GM19467 (cell line): ENCODE results near the gene WNK2.

ENCODE experiments used
- ATAC-seq: cut with Tn5 transposase; IDR thresholded peaks from one replicate; pipeline ENCODE4 v1.9.1; 2021; ENCODE audit warnings: mild to moderate bottlenecking, moderate library complexity; ENCODE audit not compliant: unreplicated experiment

Gene WNK2

DNA sequence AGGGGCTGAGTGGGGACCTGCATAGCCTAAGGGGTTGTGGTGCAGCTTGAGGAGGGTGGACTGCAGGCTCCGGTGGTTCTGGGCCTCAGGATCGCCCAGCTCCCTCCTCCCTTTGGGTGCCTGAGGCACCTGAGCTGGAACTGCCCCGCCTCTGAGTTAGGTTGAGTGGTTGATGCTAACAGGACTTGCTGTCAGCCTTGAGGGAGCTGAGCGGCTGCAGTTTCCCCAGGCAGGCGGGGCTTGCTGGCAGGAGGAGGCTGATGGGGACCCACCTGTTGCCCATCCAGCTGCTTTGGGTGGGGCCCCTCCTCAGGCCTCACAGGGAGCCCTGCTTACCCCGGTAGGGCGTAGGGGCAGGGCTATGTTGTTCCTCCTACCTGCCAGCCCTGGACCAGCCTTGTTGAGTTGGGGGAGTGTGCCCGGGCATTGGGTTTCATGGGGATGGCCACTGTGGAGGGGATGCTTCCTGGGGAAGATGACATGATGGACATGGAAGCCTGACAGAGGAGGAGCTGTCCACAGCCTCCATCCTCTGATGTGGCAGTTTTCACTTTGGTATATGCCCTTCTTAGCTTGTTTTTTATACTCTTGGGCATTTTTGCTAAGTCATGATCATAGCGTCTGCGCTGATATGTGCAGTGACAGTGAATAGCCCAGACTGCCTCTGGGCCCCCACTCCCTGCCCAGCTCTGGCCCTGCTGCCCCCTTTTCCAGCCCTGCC, 14.3 kb downstream of the WNK2 start:
- no peak for ATAC-seq

DNA sequence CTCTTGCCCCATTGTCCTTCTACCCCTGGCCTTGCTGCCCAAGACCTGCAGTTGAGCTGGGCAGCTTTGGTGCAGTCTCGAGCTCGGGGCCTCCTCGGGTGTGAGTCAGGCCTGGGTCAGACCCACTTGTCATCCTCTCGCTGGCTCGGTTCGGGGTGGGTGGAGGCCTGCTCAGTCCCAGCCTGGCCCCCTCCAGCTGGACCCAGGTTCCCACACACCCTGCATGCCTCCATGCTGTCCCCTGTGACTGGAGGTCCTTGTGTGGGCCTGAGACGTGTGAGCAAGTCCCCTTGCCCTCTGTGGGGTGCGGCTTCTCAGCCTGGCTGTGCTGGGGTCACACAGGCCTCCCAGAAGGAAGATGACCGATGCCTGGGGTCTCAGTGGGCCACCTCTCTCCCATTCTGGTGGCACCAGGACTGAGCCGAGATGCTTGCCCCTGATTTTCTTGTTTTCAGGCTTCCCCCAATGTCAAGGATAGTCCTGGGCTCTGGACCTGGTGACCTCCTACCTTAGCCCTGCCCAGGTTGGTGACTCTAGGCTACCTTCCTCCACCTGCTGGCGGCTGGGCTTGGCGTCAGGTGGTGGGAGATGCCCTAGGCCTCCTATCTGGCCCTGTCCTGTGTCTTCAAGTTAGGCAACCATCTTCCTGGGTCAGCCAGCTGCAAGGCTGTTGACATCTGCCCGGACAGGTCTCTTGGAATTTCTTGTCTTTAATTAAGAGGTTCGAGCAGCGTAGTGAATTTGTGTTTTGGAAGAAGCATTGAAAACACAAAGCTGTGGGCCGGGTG, 15.1 kb downstream of the WNK2 start:
- ATAC-seq, result no peak

DNA sequence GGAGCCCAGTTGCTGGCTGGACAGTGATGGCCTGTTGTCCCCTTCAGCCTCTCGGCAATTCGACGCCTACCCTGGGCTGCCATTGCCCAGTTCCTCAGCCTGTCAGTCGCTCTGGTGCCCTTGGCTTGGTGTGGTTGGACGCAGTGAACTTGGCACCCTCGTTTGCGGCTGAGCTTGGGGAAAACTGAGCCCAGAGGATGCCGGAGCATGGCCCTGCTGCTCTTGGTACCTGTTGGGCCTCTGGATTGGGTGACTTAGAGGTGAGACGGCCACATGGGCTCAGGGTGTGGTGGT, 16.5 kb downstream of the WNK2 start:
- no peak for ATAC-seq

DNA sequence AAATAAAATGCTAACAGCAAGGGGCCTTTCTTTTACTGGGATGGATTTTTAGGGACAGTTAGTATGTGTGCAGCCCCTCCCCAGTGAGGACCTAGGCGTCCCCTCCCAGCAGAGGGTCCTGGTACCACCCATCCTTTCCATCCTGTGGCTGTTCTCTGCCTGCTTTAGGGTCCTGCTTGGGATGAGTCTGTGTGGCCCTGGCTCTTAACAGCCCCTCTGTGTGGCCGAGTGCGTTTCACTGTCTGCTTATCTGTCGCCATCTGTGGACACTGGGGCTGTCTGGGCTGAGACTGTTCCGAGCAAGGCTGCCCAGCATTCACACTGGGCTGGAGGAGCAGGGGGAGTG, 17.0 kb downstream of the WNK2 start:
- no peak for ATAC-seq

DNA sequence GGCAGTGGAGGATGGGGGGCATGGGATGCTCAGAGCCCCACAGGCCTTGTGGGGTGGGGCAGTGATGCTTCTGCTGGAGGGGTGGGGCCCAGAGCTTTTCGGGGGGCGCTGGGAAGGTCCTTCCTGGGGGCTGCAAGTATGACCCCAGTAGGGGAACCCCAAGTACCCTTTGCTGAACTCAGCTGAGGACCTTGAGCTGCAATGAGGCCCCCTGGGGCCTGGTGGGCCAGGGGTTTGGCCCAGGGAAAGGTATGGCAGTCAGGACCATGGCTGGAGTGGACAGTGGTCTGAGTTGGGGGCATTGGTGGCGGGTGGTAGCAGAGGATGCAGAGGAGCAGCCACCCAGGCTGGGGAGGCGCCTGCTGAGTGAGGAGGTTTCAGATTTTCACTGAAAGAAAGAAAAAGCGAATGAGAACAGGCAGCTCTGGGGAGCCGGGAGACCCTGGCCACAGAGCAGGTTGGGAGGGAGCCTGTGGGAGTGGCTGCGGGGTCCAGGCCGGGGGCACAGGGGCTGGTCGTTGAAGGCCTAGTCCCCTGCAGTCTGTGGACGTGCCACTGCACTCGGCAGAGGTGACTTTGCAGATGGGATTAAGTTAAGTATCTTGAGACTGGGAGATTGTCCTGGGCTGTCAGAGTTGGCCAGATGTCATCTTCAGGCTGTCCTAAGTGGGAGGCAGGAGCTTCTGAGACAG, 19.2 kb downstream of the WNK2 start:
- no peak for ATAC-seq

DNA sequence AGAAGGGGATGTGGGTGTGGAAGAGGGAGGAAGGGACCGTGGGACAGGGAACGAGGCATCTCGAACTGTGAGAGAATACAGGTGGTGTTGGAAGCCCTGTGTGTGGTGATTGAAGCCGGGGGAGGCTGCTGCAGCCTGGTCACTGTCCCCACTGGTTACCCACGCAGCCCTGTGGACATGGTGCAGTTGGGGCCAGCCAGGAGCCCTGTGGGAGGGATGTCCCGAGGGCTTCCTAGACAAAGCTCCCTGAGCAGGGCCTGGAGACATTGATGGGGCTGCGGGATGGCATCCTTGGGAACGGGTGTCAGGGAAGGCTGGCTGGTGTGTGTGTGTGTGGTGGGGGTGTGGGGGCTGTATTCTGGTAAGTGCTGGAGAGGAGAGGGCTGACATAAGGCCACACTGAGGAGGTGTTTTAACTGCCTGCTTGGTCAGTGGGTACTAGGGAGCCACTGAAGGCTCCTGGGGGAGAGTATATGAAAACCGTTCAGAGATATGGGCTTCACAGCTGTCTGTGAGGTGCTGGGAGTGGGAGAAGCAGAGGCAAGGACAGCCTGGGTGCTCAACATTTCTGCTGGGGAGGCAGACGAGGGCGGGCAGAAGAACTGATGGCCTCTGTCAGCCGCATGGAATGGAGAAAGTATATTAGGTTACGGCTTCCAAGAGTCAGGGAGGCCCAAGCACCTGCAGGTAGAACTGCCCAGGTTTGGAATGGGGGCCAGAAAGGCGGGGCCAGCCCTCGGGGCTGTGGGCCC, 20.0 kb downstream of the WNK2 start:
- ATAC-seq, result no peak

DNA sequence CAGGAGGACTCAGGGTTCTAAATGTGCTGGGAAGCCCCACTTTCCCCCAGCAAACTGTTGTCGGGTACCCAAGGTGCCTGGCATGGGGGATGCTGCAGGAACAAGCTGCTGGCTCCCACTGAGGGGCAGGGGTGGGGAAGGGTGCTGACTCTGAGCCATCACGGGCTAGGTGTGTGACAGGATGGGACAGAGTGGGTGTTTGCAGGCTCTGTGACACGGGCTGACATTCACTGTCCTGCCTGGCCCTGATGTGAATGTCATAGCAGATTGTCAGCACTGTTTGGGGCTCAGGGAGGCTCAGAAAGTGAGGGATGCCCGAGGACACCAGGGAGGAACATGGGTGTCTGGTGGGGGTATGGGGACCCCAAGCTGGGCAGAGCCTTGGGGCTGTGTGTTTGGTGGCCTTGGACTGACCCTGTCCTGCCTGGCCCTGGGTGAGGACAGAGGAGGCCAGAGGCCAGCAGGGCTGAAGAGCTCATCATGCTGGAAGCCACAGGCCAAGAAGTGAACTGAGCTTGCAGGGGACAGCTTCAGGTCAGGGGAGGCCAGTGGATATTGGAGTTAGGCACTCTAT, 20.6 kb downstream of the WNK2 start:
- no peak for ATAC-seq

DNA sequence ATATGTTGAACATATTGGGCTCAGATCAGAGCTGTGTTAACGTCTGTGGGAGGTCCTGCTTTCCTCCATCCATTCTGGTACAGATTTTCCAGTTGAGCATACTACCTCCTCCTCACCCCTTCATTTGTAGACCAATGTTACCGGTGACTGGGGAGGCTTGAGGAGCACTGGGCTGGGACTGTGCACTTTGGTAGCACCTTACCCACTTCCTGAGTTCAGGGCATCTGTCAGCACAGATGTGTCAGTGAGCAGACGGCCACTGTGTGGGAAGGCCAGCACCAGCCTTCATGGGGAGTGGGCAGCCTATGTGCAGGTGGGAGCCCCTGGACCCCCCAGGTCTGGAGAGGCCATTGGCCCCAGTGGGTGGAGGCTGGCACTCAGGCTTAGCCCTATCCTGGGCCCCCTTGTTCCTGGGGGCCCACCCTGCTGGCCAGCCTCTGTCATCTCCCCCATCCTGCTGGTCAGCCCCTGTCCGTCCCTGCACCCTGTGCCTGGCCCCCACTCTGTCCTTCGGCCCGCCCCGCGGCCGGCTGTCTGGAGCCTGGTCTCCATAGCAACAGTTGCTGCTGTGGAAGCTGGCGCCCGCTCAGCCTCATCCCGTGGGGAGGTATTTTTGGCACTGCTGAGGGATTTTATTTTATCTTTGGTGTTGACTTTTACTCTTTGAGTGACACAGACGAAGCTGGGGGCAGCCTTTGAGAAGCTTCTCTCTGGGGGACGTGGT, 21.3 kb downstream of the WNK2 start:
- ATAC-seq, result no peak

DNA sequence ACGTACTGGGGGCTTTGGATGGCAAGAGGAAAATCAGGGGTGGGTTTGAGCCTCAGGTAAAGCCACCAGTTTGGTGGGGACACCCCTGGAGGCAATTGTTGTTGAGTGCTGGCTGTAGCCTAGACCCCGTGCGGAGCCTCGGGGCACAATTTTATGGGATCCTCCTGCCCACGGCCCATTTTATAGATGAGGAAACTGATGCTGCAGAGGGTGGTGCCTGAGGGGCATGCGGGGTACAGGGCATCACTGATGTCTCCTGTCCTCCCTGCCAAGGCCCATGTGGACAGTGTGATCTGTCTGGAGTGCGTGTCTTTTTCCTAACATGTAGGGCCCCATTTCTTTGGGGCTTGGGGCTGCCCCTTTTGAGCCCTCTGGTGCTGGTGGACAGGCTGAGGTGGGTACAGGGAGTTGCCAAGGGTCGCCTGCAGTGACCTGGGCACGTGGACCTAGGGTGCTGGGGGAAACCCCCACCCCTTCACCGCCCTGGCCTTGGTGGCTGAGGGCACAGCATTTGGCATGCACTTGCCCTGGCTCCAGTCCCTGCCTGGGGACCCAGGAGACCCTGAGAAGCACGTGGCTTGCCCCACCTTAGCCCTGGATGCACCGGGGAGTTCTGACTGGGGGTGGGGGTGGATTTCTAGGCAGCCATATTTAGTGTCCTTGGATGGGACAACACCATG, 22.1 kb downstream of the WNK2 start:
- no peak for ATAC-seq

DNA sequence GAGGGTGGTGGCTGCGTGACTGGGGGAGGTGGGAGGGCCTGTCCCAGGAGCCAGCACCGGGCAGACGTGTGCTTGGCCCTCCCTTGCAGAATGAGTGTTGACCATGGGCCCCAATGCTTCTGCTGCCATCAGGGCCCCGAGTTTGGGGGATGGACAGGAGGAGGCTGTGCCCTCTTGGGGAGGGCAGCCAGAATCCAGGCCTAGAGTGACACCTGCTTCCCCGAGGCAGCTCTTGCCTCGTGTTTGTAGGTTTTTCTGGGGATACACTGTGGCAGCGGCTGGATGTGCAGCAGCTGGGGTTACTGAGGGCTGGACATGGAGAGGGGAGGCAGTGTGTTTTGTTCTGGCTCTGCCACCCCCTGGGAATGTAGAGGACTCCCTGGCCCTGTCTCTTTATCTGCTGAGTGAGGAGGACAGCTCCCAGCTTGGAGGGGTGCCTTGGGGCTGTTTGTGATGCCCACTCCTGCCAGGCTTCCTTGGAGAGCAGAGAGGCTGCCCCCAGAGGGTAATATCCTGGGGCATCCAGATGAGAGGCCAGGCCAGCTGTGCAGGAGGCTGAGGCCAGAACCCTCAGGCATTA, 22.7 kb downstream of the WNK2 start:
- no peak for ATAC-seq

DNA sequence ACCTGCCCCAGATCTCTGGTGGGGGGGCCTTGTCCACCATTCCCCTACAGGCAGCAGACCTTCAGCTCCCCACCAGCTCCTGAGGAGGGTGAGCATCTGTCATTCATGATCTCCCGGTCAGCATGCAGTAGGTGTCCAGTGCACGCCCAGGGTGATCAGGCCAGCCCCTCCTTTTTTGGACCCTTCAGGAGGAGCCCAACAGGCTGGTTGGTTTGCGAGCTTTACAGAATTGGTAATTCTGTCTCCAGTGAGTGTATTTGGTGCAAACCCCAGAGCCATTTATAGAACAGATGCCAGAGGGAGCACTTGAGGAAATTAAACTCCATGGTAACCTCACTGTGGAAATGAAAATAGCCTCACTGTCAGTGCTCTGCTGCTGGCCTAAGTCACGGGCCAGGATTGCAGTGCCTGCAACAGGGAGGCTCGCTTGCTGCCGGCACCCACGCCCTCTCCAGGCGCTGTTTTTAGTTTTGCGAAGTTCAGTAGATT, 23.4 kb downstream of the WNK2 start:
- ATAC-seq, result no peak

DNA sequence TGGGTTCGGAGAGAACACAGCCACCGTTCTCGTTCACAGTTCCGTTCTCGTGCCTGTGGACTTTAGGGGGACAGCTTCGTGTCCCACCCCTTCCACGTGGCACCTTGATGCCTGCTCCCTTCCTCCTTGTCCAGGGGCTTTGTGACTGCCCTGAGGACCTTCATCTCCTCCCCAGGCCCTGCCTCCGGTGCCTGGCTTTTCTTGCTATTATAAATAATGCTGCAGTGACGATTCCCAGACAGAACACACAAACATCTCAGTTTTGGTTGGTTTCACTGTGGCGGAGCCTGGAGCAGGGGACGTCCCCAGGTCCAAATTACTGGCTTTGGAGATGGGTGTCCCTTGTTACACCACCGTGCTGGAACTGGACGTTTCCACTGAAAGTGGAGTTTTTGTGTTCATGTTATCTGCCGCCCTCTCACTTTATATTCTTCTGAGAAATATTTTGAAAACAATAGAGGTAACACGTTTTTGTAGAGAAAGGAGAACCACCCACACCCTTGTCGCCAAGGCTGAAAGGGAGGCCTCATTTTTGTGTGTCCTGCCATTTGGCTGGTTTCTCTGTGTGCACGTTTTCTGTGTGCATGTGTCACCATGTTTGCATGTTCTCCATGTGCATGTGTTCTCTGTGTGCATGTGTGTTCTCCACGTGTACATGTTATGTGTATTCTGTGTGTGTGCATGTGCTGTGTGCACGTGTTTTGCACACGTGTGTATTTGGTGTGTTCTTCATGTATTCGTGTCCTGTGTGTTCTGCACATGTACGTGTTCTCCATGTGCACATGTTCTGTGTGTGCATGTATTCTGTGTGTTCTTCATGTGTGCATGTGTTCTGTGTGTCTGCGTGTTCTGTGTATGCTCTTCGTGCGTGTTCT, 24.2 kb downstream of the WNK2 start:
- ATAC-seq, result no peak

DNA sequence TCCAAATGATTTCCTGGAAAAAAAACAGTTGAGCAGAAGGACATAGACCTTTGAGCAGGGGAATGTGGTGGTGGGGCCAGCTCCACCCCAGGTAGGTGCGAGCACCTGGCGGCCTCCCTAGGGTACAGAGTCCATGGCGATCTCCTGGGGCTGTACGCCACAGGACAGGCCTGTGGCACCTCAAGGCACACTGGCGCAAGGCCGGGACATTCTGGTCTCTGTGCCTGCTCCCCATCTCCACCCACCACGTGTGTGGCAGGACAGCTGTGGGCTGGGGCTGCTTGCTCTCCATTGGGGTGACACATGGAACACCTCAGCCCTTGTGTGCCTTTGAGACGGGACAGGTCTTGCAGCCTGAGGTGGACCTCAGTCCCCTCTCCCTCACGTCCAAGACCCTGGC, 25.2 kb downstream of the WNK2 start:
- no peak for ATAC-seq

DNA sequence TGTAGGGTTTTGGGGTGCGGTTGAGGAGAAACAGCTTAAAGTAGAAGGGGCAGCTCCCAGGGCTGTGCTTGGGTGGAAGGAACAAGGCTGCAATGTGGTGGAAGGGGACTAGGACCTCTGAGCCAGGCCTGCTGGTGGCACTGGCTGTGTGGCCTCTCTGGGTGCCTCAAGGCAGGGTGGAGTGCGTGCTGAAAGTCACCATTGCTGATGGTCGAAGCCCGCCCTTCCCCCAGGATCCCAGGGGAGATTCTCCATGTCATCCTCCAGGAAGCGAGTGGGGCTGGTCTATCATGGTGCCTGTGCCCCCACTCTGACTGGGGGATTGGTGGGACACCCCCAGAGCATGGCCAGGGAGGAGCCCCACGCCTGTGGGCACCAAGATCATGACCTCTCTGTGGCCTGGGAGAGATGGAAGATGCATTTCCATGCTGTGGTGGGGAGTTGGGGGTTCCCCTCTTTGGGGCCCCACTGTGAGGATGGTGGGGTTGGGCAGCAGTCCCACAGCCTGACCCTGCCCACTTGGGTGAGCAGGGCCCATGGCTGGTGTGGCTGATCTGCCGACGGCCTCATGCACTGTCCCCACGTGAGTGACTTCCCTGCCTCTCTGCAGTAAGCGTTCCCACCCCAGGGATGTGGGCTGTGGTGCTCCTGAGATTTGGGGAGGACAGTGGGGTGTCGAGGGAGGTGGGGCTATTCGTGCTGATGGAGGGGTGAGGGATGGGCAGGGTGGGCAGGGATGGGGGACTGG, 25.8 kb downstream of the WNK2 start:
- ATAC-seq, result no peak

DNA sequence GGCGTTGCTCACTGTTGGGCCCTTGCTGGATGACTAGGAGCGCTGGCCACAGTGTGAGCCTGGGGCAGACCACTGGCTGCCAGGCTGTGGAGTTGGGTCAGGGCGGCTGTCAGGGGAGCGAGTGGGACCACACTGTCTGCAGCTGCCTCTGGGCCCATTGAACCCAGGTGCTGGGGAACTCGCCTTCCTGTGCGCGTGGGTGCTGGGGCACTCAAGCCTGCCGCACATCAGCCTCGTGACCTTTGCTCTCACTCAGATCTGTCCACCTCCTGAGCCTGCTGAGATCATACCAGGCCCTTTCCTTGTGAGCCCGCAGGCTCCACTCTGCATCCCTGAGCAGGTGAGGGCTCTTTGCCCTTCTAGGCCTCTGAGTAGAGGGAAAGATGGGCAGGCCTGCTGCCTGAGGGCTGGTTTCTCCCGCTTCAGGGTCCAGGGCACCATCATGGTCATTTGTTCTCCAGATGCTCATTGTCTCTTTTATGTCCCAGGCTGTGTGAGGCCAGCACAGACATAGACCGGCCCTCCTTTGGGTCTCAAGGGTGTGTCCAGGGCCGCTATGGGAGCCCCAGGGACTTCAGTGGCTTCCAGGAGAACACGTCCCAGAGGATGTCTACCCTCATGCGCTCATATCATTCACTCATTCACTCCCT, 26.5 kb downstream of the WNK2 start:
- ATAC-seq, result no peak

DNA sequence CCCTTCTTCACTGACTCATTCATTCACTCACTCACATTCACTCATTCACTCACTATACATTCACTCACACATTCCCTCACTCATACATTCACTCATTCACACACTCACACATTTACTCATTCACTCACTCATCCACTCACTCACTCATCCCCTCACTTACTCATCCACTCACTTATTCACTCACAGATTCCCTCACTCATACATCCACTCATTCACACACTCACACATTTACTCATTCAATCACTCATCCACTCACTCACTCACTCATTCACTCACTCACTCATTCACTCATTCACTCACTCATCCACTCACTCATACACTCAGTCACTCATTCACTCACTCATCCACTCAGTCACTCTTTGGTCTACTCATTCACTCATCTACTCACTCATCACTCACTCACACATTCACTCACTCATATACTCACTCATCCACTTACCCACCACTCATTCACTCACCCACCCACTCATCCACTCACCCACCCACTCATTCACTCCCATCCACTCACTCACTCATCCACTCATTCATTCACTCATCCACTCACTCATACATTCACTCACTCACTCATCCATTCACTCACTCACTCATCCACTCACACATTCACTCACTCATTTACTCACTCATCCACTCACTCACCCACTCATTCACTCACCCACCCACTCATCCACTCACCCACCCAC, 27.2 kb downstream of the WNK2 start:
- no peak for ATAC-seq

DNA sequence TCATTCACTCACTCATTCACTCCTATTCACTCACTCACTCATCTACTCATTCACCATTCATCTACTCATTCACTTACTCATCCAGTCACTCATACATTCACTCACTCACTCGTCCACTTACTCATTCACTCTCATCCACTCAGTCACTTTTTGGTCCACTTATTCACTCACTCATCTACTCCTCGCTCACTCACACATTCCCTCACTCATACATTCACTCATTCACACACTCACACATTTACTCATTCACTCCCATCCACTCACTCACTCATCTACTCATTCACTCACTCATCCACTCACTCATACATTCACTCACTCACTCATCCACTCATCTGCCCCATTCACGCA, 27.7 kb downstream of the WNK2 start:
- no peak for ATAC-seq
